Keratinocyte (primary cell): ENCODE results near the gene CTPS2. TPM values are rescaled to one million over a fixed set of nuclear protein-coding genes. Genes with fewer than 3 reads are reported as not detected.
A peak's percentile ranks its signal among the peaks of the same experiment; 100 is the strongest.

Experiments
- DNase-seq: peaks from one replicate; pipeline ENCODE4 v3.0.0-alpha.2; 2011; ENCODE audit warnings: low read depth, missing footprints, low spot score
- FAIRE-seq: peaks from 2 replicates; lab custom pipeline; 2011; peaks lifted over from hg19 to GRCh38; lab: Jason Lieb, UNC
- H2AFZ ChIP-seq: 2 replicates; pipeline ENCODE4 v1.6.0; 2012; ENCODE audit warnings: low read length, control low read depth, inconsistent platforms; ENCODE audit not compliant: control insufficient read depth
- H3K27ac ChIP-seq: 2 replicates; pipeline ENCODE4 v1.5.1; 2011; ENCODE audit warnings: low read length; ENCODE audit not compliant: control insufficient read depth, insufficient read depth
- H3K27me3 ChIP-seq: 3 replicates; pipeline ENCODE4 v1.6.0; 2011; ENCODE audit warnings: low read length; ENCODE audit not compliant: control insufficient read depth, insufficient read depth; ENCODE audit errors: extremely low read depth
- H3K36me3 ChIP-seq, 2 experiments: 2 replicates in 1 of 2; 3 replicates in 1 of 2; pipeline ENCODE4 v1.5.1; 2011; ENCODE audit warnings: low read length in 2 of 2, mild to moderate bottlenecking in 1 of 2; ENCODE audit not compliant: control insufficient read depth in 2 of 2, insufficient read depth in 2 of 2; ENCODE audit errors: extremely low read depth in 1 of 2
- H3K4me1 ChIP-seq: 3 replicates; pipeline ENCODE4 v1.5.1; 2011; ENCODE audit warnings: low read length; ENCODE audit not compliant: control insufficient read depth, insufficient read depth; ENCODE audit errors: extremely low read depth
- H3K4me2 ChIP-seq: 3 replicates; pipeline ENCODE4 v1.6.0; 2011; ENCODE audit warnings: low read depth, low read length; ENCODE audit not compliant: control insufficient read depth, insufficient read depth; ENCODE audit errors: extremely low read depth
- H3K4me3 ChIP-seq, 3 experiments: fragments of 200-600 bp in 1 of 3; sonication (generic) in 1 of 3; 2 replicates in 2 of 3; 3 replicates in 1 of 3; pipeline ENCODE4 v1.5.1; 2011 to 2016; ENCODE audit warnings: low read length in 3 of 3, mild to moderate bottlenecking in 3 of 3, control low read depth in 2 of 3, inconsistent platforms in 1 of 3, low read depth in 1 of 3, mixed read lengths in 1 of 3, mixed run types in 1 of 3, moderate library complexity in 1 of 3; ENCODE audit not compliant: control insufficient read depth in 2 of 3, insufficient read depth in 2 of 3; ENCODE audit errors: extremely low read depth in 1 of 3
- H3K79me2 ChIP-seq: 2 replicates; pipeline ENCODE4 v1.6.0; 2012; ENCODE audit warnings: low read length; ENCODE audit not compliant: control insufficient read depth, insufficient read depth
- H3K9ac ChIP-seq: 3 replicates; pipeline ENCODE4 v1.6.0; 2011; ENCODE audit warnings: low read length; ENCODE audit not compliant: control insufficient read depth, insufficient read depth; ENCODE audit errors: extremely low read depth
- H3K9me1 ChIP-seq: 3 replicates; pipeline ENCODE4 v1.6.0; 2011; ENCODE audit warnings: low read length; ENCODE audit not compliant: control insufficient read depth, insufficient read depth; ENCODE audit errors: extremely low read depth
- H3K9me3 ChIP-seq: 2 replicates; pipeline ENCODE4 v1.5.1; 2012; ENCODE audit warnings: low read depth, low read length; ENCODE audit not compliant: control insufficient read depth
- H4K20me1 ChIP-seq: 3 replicates; pipeline ENCODE4 v1.6.0; 2011; ENCODE audit warnings: low read length; ENCODE audit not compliant: control insufficient read depth, insufficient read depth; ENCODE audit errors: extremely low read depth
- EZH2 ChIP-seq: IDR thresholded peaks from one replicate; pipeline ENCODE4 v1.6.1; 2012; ENCODE audit warnings: inconsistent platforms, mild to moderate bottlenecking, low read length, moderate library complexity
- dilution Hi-C: fragments of 300-500 bp; cut with MboI; formaldehyde crosslinking; loops from one replicate; pipeline ENCODE4 v1.7.0; 2020; ENCODE audit warnings: low sequenced_read_pairs; ENCODE audit not compliant: extremely low pct_ligation_motif_present
- polyA plus RNA-seq, 5 experiments: library from polyadenylated mRNA; depleted of rRNA in 3 of 5; stranded (reverse) in 3 of 5; stranded (forward) in 1 of 5; unstranded in 1 of 5; fragments of >200 nt; gene quantifications; 1 replicate in 1 of 5; 2 replicates in 3 of 5; 3 replicates in 1 of 5; pipeline versions ENCODE4 v1.2.1 to v1.2.3, GENCODE V29; 2011 to 2012; ENCODE audit warnings: missing spikeins in 2 of 5, low read depth in 1 of 5, low replicate concordance in 1 of 5
- TF ChIP-seq, protein P1 (sequence below), 3 experiments: IDR thresholded peaks in 1 of 3; conservative IDR thresholded peaks in 1 of 3; optimal IDR thresholded peaks in 1 of 3; 2 replicates in 2 of 3; 3 replicates in 1 of 3; pipeline versions ENCODE3 to v1.5.1; 2011; ENCODE audit warnings: low read length in 3 of 3, mild to moderate bottlenecking in 3 of 3, moderate library complexity in 2 of 3, control low read depth in 1 of 3, inconsistent platforms in 1 of 3; ENCODE audit not compliant: insufficient read depth in 2 of 3; ENCODE audit errors: extremely low read depth in 1 of 3

CTPS2 gene
- polyA plus RNA-seq, 1 donor (not counting 4 experiments of a cell fraction or from before 2014, with no cell fraction given): 12.3 TPM

DNA sequence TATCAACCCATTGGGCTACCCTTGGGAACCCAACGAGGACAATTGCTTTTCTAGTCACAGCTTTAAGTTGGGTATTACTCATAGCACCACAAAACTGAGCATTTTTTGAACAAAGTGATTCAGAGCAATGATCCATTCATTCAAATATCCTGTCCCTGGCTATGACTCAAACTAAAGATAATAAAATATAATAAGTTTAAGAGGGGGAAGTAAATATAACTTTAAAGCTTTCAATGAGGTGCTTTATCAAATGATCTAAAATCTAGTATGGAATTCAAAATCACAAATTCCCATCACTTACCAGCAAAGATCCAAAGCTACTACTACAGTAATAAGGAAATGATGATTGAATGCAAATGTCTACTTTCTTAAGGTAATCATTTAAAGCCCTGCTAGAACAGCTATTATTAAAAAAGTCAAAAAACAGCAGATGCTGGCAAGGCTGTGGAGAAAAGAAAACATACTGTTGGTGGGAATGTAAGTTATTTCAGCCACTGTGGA is 102.3 kb downstream of the CTPS2 start:
- Histone ChIP-seq H3K9ac (no peak overlapping the region), H3K4me1 (peaks cover 9% of the 10 kb centered on the region), H3K9me3 (no peaks in the 10 kb centered on the region), H3K27ac (no peak overlapping the region), H3K9me1 (no peaks in the 10 kb centered on the region), H3K27me3 (no peaks in the 10 kb centered on the region), H2AFZ (no peak overlapping the region), H4K20me1 (no peaks in the 10 kb centered on the region), H3K4me2 (peak overlapping the region; percentile 22), H3K4me3 (no peak overlapping the region), H3K36me3 (peaks cover 0 to 1% of the 10 kb centered on the region in 2 experiments), H3K79me2 (no peaks in the 10 kb centered on the region)
- TF ChIP-seq, protein P1, sequence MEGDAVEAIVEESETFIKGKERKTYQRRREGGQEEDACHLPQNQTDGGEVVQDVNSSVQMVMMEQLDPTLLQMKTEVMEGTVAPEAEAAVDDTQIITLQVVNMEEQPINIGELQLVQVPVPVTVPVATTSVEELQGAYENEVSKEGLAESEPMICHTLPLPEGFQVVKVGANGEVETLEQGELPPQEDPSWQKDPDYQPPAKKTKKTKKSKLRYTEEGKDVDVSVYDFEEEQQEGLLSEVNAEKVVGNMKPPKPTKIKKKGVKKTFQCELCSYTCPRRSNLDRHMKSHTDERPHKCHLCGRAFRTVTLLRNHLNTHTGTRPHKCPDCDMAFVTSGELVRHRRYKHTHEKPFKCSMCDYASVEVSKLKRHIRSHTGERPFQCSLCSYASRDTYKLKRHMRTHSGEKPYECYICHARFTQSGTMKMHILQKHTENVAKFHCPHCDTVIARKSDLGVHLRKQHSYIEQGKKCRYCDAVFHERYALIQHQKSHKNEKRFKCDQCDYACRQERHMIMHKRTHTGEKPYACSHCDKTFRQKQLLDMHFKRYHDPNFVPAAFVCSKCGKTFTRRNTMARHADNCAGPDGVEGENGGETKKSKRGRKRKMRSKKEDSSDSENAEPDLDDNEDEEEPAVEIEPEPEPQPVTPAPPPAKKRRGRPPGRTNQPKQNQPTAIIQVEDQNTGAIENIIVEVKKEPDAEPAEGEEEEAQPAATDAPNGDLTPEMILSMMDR (optimal IDR thresholded peaks at IDR 0.05 in 1 of 3, IDR thresholded peaks at IDR 0.05 in 1 of 3, conservative IDR thresholded peaks at IDR 0.05 in 1 of 3; ENCODE audit: extremely low read depth in 1 of 3, insufficient read depth in 2 of 3, low read length in 3 of 3): no peak
- TF ChIP-seq EZH2: no peak
- no peak for FAIRE-seq
- dilution Hi-C loops: no loop called here
- no peak for DNase-seq

DNA sequence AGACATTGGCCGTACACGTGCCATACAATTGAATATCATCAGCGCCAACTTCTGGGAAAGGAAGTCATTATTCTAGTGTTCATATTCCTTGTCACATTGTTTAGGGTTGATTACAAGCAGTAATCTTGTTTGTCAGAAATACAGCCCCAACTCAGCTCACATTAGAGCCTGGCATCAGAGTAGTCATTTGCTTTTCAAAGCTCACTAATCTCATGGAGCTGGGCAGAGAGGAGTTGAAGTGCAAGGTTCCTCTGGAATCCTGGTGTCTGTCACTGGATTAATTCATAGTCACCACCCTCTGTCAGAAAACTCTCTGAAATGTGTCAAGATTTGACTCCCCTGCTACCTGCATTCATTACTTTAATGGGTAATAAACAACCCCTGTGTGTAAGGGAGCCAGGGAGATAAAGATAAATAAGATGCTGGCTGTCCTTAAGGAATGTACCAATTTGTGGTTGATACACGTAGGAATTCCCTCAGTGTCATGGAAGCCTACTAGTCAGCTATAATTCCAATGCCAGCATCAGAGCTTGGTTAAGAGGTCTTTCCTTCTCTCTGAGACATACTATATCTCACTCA is 106.2 kb downstream of the CTPS2 start:
- no peaks in the 10 kb centered on the region for H4K20me1 ChIP-seq
- FAIRE-seq: no peak
- dilution Hi-C loops: no loop called here

More for the DNA sequence above, 106.2 kb downstream of the CTPS2 start:
- Histone ChIP-seq H3K9me1 (no peaks in the 10 kb centered on the region), H3K9me3 (no peaks in the 10 kb centered on the region), H3K36me3 (peaks cover 0 to 1% of the 10 kb centered on the region in 2 experiments), H3K27ac (no peak overlapping the region), H3K79me2 (no peaks in the 10 kb centered on the region), H3K4me2 (no peak overlapping the region), H3K4me3 (no peak overlapping the region), H3K9ac (no peak overlapping the region), H3K27me3 (no peaks in the 10 kb centered on the region), H2AFZ (no peak overlapping the region), H3K4me1 (peaks cover 9% of the 10 kb centered on the region)
- DNase-seq: no peak
- TF ChIP-seq EZH2: no peak
- TF ChIP-seq, protein P1 (optimal IDR thresholded peaks at IDR 0.05 in 1 of 3, IDR thresholded peaks at IDR 0.05 in 1 of 3, conservative IDR thresholded peaks at IDR 0.05 in 1 of 3; ENCODE audit: extremely low read depth in 1 of 3, insufficient read depth in 2 of 3, low read length in 3 of 3): no peak
